Activated T-helper 2 cell treated with anti-CD3 and anti-CD28 coated beads, Interferon-gamma antibody, Interleukin-2, Interleukin-4, amounts not matched to agents 10 μg/mL and 5 μg/mL and 100 μg/mL, durations not matched to agents 14 hours and 24 hours and 36 hours (primary cell): ENCODE data around the gene FGD5. TPM values are rescaled to one million over a fixed set of nuclear protein-coding genes. Genes with fewer than 3 reads are reported as not detected.

Source experiments
- DNase-seq: peaks from one replicate; pipeline ENCODE4 v3.0.0; 2021; ENCODE audit warnings: low spot score
- H3K27ac Mint-ChIP-seq: one replicate; pipeline ENCODE4 v1.8.0; 2021; ENCODE audit warnings: mixed read lengths
- H3K27me3 Mint-ChIP-seq: one replicate; pipeline ENCODE4 v1.8.0; 2021; ENCODE audit warnings: low read depth, mixed read lengths
- H3K36me3 Mint-ChIP-seq: one replicate; pipeline ENCODE4 v1.8.0; 2021; ENCODE audit warnings: low read depth, mixed read lengths
- H3K4me1 Mint-ChIP-seq: one replicate; pipeline ENCODE4 v1.8.0; 2021; ENCODE audit warnings: low read depth, mixed read lengths
- H3K4me3 Mint-ChIP-seq: one replicate; pipeline ENCODE4 v1.8.0; 2021; ENCODE audit warnings: low read depth, mild to moderate bottlenecking, moderate library complexity, mixed read lengths
- H3K9me3 Mint-ChIP-seq: one replicate; pipeline ENCODE4 v1.8.0; 2021; ENCODE audit warnings: mixed read lengths
- intact Hi-C: fragments of 100-400 bp; cut with micrococcal nuclease; formaldehyde crosslinking; loops from one replicate; pipeline ENCODE4 v1.15.1; 2023
- total RNA-seq: library from RNA; stranded (reverse); gene quantifications from 2 replicates; pipeline ENCODE4 v1.2.3, GENCODE V29; 2022

Gene FGD5
- total RNA-seq, 1 donor from 2014 or later, result 0.09 TPM

DNA sequence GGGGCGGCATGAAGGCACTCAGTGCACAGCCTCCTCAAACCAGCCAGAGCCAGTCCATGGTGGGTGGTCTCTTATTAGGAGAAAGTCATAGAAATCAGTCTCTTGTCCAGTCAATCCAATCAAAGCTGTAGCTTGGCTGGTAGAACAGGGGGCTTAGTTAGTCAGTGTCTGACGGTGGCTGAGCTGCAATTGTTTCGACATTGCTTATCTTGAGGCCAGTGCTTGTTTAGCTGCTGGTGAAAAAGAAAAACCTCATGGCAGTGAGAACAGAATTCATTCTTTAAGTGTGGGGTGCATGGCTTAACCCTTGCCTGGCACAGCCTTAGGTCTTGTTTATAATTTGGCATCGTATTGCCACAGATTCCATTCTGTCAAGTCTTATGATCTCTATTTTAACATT lies 53.9 kb downstream of the FGD5 start:
- Mint-ChIP-seq H3K27me3 (peaks cover 16% of the 10 kb centered on the region), H3K36me3 (no peaks in the 10 kb centered on the region), H3K9me3 (no peaks in the 10 kb centered on the region), H3K27ac (no peak overlapping the region), H3K4me3 (no peak overlapping the region), H3K4me1 (no peaks in the 10 kb centered on the region)
- intact Hi-C loops, result no loop called here
- DNase-seq, result no peak

- H3K27ac Mint-ChIP-seq, result no peak overlapping the region
- intact Hi-C loops, result no loop called here
- H3K4me1 Mint-ChIP-seq, result peaks cover 6% of the 10 kb centered on the region
- no peak for DNase-seq
- H3K9me3 Mint-ChIP-seq, result no peaks in the 10 kb centered on the region
- no peaks in the 10 kb centered on the region for H3K36me3 Mint-ChIP-seq
- H3K4me3 Mint-ChIP-seq, result no peak overlapping the region
- peaks cover 16% of the 10 kb centered on the region for H3K27me3 Mint-ChIP-seq
Observed at GRCh38 chr3:14874784-14875183, 56.0 kb downstream of the FGD5 start.

GRCh38 chr3:14875411-14876175 lies 56.8 kb downstream of the FGD5 start:
- H3K27ac Mint-ChIP-seq, result no peak overlapping the region
- no peak overlapping the region for H3K4me3 Mint-ChIP-seq
- no peaks in the 10 kb centered on the region for H3K9me3 Mint-ChIP-seq
- peaks cover 6% of the 10 kb centered on the region for H3K4me1 Mint-ChIP-seq
- intact Hi-C loops, result no loop called here
- no peaks in the 10 kb centered on the region for H3K36me3 Mint-ChIP-seq
- H3K27me3 Mint-ChIP-seq, result peaks cover 16% of the 10 kb centered on the region
- DNase-seq, result no peak

DNA sequence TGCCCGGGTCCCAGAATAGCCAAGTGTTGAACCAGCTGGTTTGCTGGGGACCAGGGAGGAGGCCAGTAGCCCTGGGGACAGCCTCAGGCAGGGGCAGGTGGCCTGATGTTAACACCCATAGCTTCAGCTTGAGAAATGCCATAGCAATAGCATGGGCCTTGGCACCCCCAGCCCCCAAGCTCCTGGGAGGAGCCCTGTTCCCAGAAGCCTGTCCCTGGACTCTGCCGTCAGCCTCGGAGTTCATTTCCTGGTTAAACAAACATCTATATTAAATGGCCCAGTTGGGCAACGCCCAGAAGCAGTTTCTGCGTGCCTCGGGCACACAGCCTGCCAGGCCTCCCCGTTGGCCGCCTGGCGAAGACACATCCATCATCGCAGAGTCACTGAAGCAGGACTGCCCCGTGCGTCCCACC lies 58.2 kb downstream of the FGD5 start:
- Mint-ChIP-seq H3K4me3 (no peak overlapping the region), H3K4me1 (peaks cover 14% of the 10 kb centered on the region)
- intact Hi-C loops, result no loop called here

GRCh38 chr3:14877469-14877868 lies 58.7 kb downstream of the FGD5 start:
- intact Hi-C loops, result no loop called here
- Mint-ChIP-seq H3K36me3 (no peaks in the 10 kb centered on the region), H3K4me3 (no peak overlapping the region), H3K27me3 (peaks cover 6% of the 10 kb centered on the region), H3K27ac (no peak overlapping the region), H3K9me3 (no peaks in the 10 kb centered on the region), H3K4me1 (peaks cover 16% of the 10 kb centered on the region)
- no peak for DNase-seq

More for the DNA sequence above, 58.2 kb downstream of the FGD5 start:
- no peak for DNase-seq
- Mint-ChIP-seq H3K9me3 (no peaks in the 10 kb centered on the region), H3K27me3 (peaks cover 10% of the 10 kb centered on the region), H3K27ac (no peak overlapping the region), H3K36me3 (no peaks in the 10 kb centered on the region)

- DNase-seq, result no peak
- Mint-ChIP-seq H3K4me1 (peaks cover 29% of the 10 kb centered on the region), H3K9me3 (no peaks in the 10 kb centered on the region), H3K27ac (no peak overlapping the region), H3K27me3 (no peaks in the 10 kb centered on the region), H3K4me3 (no peak overlapping the region), H3K36me3 (no peaks in the 10 kb centered on the region)
- intact Hi-C loops, result no loop called here
Observed at GRCh38 chr3:14879211-14879874, 60.6 kb downstream of the FGD5 start.

DNA sequence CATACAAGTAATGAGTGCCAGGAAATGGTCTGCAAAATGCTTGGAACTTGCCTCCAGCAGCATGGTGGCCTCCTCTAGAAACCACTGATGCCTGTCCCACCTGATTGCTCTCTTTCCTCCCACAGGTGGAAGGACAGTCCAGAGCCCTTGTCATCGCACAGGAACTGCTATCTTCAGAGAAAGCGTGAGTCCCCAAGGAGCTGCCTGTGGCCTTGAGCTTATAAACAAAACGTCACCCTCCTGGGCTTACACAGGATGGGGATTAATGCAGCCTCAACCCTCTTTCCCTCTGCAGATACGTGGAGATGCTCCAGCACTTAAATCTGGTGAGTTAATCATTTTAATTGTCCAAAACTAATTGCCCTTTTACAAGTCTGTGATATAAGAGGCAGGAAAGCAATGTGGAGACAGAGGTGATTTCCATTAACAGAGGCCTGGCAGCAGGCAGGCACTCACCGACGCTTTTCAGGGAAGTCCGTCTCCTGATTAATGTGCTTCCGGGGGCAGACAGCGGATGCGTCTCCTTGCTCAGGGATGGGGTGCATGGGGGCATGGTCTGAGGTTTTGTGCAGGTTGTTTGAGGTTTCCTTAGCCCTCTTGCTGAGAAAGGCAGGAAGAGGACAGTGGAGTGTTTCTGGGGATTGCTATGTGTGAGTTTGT lies 61.8 kb downstream of the FGD5 start:
- intact Hi-C loops, result no loop called here
- peaks cover 4% of the 10 kb centered on the region for H3K27me3 Mint-ChIP-seq
- H3K4me1 Mint-ChIP-seq, result peaks cover 41% of the 10 kb centered on the region
- peak overlapping the region; percentile 0 for H3K4me3 Mint-ChIP-seq
- no peak for DNase-seq
- no peaks in the 10 kb centered on the region for H3K9me3 Mint-ChIP-seq
- no peaks in the 10 kb centered on the region for H3K36me3 Mint-ChIP-seq
- peak overlapping the region; percentile 7 for H3K27ac Mint-ChIP-seq

DNA sequence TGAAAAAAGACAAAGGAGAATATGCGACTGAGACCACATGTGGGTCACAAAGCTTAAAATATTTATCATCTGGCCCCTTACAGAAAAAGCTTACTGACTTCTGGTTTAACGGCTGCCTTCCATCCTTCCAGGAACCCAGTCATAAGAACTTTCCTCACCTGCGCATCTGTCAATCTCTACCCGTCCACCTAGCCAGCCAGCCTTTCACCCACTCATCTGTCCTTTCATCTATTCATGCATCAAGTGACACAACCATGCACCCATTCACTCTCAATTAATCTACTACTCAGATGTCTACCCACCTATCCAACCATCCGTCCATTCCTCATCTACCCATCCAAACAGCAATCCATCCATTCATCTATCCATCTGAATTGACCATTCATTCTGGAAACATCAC lies 64.5 kb downstream of the FGD5 start:
- H3K4me1 Mint-ChIP-seq, result peaks cover 50% of the 10 kb centered on the region
- H3K4me3 Mint-ChIP-seq, result no peak overlapping the region
- intact Hi-C loops, result no loop called here
- H3K9me3 Mint-ChIP-seq, result no peaks in the 10 kb centered on the region
- H3K27me3 Mint-ChIP-seq, result peaks cover 15% of the 10 kb centered on the region
- H3K27ac Mint-ChIP-seq, result no peak overlapping the region
- no peaks in the 10 kb centered on the region for H3K36me3 Mint-ChIP-seq
- DNase-seq, result no peak

DNA sequence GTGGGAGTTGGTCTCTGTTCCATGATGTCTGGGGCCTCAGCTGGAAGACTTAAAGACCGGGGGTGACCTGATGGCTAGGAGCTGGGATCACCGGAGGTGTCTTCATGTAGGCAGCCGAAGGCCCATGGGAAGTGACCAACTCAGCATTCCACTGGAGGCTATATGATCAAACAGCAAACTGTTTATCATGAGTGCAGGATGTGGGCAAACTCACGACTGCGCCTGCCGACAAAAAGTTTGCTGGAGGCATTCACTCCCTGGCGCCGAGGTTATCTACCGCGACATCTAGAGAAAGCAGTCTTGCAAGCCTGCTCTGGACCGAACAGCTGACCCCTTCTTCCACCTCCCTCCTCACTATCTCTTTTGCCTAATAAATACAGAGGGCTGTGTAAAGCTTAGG lies 65.9 kb downstream of the FGD5 start:
- no peak overlapping the region for H3K27ac Mint-ChIP-seq
- peaks cover 15% of the 10 kb centered on the region for H3K27me3 Mint-ChIP-seq
- peak overlapping the region; percentile 14 for H3K4me3 Mint-ChIP-seq
- peaks cover 44% of the 10 kb centered on the region for H3K4me1 Mint-ChIP-seq
- DNase-seq, result peak; percentile 30
- H3K9me3 Mint-ChIP-seq, result no peaks in the 10 kb centered on the region
- intact Hi-C loops, result no loop called here
- no peaks in the 10 kb centered on the region for H3K36me3 Mint-ChIP-seq

GRCh38 chr3:14885307-14885706 lies 66.5 kb downstream of the FGD5 start:
- DNase-seq, result peak; percentile 12
- Mint-ChIP-seq H3K4me1 (peaks cover 44% of the 10 kb centered on the region), H3K9me3 (no peaks in the 10 kb centered on the region), H3K4me3 (no peak overlapping the region), H3K36me3 (no peaks in the 10 kb centered on the region), H3K27me3 (peaks cover 18% of the 10 kb centered on the region), H3K27ac (no peak overlapping the region)
- intact Hi-C loops, result no loop called here

DNA sequence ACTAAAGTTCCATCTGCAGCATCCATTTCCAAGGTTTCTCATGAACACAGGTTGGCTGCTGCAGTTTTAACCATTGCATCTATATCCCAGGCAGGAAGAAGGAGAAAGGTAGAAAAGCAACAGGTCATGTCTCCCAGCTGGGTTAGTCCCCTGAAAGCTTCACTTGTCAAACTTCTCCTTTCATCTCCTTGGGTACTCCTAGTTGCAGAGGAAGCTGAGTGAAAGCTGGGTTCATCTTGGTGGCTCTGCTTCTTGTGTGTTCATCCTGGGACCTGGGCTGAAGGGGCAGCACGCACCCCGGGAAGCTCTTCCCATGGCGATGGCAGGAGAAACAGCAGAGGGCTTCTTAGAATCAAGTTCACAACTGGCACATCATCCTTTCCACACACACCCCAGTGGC lies 67.3 kb downstream of the FGD5 start:
- H3K4me1 Mint-ChIP-seq, result peaks cover 39% of the 10 kb centered on the region
- no peaks in the 10 kb centered on the region for H3K9me3 Mint-ChIP-seq
- intact Hi-C loops, result no loop called here
- no peaks in the 10 kb centered on the region for H3K36me3 Mint-ChIP-seq
- H3K27me3 Mint-ChIP-seq, result peaks cover 21% of the 10 kb centered on the region
- DNase-seq, result no peak
- no peak overlapping the region for H3K27ac Mint-ChIP-seq
- H3K4me3 Mint-ChIP-seq, result no peak overlapping the region

- DNase-seq, result no peak
- H3K27me3 Mint-ChIP-seq, result peaks cover 29% of the 10 kb centered on the region
- no peak overlapping the region for H3K27ac Mint-ChIP-seq
- H3K4me1 Mint-ChIP-seq, result peaks cover 23% of the 10 kb centered on the region
- H3K36me3 Mint-ChIP-seq, result no peaks in the 10 kb centered on the region
- H3K9me3 Mint-ChIP-seq, result no peaks in the 10 kb centered on the region
- intact Hi-C loops, result no loop called here
- no peak overlapping the region for H3K4me3 Mint-ChIP-seq
Observed at GRCh38 chr3:14889205-14889604, 70.4 kb downstream of the FGD5 start.

DNA sequence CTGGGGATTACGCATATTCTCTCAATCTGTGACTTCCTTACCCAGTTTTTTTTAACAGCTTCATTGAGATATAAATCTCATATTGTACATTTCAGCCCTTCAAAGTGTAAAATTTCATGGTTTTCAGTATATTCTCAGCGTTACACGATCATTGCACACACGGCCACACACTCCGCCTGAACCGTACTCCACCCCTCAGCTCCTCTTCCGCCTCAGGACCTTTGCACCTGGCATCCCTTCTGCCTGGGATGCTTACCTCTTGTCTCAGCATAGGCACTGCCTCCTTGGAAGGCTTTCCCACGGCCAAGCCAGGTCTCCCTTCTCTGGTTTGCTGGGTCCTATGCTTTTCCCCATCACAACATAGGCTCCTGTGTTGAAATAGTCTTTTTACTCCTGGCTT lies 71.2 kb downstream of the FGD5 start:
- Mint-ChIP-seq H3K4me1 (peaks cover 15% of the 10 kb centered on the region), H3K36me3 (no peaks in the 10 kb centered on the region), H3K27ac (no peak overlapping the region), H3K27me3 (peaks cover 29% of the 10 kb centered on the region), H3K4me3 (no peak overlapping the region), H3K9me3 (no peaks in the 10 kb centered on the region)
- intact Hi-C loops, result no loop called here
- DNase-seq, result no peak
